ENCODE measurements around the gene IER5L.
"Not testable (repeated sequence)": the region's sequence is repeated elsewhere in the genome, so short reads cannot be mapped to it uniquely, and the experiment has no call there.

Gene IER5L

GRCh38 chr9:129203556-129203909, 25.5 kb upstream of the IER5L start:
- no peak for DNase-seq (ENCODE audit: low read depth in 1 of 2, low spot score in 1 of 2)

- DNase-seq (ENCODE audit: low read depth in 1 of 2, low spot score in 1 of 2) = peak; percentile 80 to 84
These were observed 24.8 kb upstream of the IER5L start for GRCh38 chr9:129202613-129203555.

GRCh38 chr9:129201866-129202265, 23.8 kb upstream of the IER5L start:
- DNase-seq (ENCODE audit: low read depth in 1 of 2, low spot score in 1 of 2) = no peak

DNA sequence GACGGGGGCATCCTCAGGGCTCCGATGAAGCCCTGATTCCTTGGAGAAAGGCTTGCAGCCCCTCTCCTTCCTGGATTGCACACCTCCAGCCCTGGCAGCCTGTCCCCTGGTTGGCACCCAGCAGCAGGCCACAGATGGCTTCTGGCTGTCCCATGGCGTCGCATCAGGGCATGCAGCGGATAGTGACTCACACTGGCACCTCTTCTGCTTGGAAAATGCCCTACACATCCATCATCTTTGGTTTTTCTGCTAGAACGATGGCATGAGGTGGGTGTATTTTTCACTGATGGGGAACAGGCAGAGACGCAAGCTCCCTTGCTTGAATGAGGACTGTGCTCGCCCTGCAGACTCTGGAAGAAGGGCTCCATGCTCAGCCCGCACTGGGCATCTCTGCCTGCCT, 23.2 kb upstream of the IER5L start:
- no peak for DNase-seq (ENCODE audit: low read depth in 1 of 2, low spot score in 1 of 2)

DNA sequence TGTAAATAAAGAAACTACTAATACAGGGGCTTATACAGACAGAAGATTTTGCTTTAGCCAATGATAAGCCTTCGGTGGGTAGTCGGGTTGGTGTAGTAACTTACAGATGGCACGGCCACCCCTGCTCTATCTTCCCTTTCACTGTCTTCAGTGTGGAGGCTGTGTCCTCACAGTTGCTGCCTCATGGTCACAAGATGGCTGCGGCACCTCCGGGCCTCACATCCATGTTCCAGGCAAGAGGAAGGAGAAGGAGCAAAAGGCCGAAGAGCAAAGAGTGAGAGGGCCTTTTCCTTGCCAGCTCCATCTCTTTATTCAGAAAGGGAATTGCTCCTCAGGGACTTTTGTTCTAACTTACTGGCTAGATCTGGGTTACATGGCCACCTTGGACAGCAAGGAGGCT, 22.2 kb upstream of the IER5L start:
- no peak for DNase-seq (ENCODE audit: low read depth in 1 of 2, low spot score in 1 of 2)

DNA sequence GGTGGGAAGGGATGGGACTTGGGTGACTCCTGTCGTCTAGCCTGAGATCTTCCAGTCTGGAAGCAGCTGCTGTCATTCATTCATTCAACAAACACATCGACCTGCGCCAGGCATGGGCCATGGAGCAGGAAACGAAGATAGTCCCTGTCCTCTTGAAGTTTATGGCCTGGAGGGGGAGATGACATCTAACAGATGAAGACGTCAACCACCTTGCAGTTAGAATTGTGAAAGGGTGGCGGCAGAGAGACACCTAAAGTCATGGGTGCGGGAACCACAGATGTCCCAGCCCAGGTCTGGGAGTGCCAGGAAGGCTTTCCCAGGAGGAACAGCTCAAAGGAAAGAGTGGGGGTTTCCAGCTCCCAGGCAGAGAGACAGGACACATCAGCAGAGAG, 21.0 kb upstream of the IER5L start:
- DNase-seq (ENCODE audit: low read depth in 1 of 2, low spot score in 1 of 2) = no peak

DNA sequence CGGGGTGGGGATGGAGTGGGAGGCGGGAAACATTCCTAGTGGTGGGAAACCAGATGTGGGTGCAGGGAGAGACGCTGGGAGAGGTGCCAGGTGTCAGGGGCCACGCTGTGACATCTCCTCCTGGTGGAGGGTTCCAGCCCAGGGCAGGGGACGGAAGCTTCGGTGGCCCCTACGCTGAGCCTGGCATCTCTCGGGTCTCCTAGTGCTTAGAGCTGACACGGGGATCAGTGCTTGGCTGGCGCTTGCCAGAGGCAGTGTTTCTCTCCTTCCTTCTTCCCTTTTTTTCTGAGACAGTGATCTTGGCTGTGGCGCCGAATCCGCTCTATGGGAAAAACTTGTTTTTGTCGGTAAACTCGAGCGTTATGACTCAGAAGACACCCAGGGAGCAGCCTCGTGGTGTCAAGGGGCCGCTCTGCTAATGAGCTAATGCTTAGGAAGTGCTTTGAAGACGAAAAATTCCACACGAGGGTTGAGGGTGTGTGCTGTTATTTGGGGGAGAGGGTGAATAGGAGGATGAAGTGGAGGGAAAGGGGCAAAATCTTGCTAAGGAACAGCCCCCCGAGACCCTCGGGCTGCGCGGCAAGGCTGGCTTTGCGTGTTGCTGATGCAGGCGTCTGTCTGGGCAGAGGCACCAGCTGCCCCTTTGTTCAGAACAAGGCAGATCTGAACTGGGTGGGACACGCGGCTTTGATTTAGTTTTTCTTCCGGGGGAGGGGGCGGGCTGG, 20.4 kb upstream of the IER5L start:
- no peak for DNase-seq (ENCODE audit: low read depth in 1 of 2, low spot score in 1 of 2)

DNA sequence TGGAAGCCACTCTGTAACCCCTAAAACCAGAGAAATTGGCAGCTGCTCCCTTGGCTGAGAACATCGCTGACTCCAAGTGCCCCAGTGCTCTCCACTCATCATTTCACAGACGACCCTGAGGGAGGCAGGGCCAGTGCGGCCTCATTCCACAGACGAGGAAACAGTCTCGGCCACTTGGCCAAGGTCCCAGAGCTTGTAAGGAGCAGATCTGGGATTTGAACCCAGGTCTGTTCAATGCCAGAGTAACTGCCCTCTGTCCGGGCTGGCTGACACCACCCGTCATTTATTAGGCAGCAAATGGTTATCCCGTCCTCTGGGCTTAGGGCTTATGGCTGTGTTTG, 19.9 kb upstream of the IER5L start:
- DNase-seq (ENCODE audit: low read depth in 1 of 2, low spot score in 1 of 2) = no peak

DNA sequence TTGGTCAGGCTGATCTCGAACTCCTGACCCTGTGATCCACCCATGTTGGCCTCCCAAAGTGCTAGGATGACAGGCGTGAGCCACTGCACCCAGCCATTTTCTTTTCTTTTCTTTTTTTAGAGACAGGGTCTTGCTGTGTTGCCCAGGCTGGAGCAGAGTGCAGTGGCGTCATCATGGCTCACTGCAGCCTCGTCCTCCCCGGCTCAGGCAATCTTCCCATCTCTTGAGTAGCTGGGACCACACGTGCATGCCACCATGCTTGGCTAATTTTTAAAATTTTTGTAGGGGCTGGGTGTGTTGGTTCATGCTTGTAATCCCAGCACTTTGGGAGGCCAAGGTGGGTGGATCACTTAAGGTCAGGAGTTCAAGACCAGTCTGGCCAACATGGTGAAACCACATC, 19.0 kb upstream of the IER5L start:
- DNase-seq (ENCODE audit: low read depth in 1 of 2, low spot score in 1 of 2) = not testable (repeated sequence)

DNA sequence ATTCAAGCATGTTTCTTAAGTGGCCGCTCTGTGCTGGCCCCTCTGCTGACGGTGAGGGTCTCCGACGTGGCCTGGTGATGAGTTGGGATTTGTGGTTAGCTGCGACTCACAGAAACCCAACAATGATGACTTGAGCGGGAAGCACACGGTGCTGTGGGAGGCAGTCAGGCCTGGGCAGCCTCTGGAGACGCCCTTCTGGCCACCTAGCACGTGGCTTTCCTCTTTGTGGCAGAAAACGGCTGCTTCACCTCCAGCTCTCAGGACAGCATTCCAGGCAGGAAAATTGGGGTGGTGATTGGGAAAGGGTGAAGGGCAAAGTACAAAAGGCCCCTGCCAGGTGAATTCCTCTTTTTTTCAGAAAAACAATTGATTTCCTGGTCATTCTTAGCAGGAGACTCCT, 17.5 kb upstream of the IER5L start:
- DNase-seq (ENCODE audit: low read depth in 1 of 2, low spot score in 1 of 2) = no peak

- no peak for DNase-seq (ENCODE audit: low read depth in 1 of 2, low spot score in 1 of 2)
These were observed 16.2 kb upstream of the IER5L start for GRCh38 chr9:129194221-129194620.

- DNase-seq (ENCODE audit: low read depth in 1 of 2, low spot score in 1 of 2) = no peak
These were observed 15.6 kb upstream of the IER5L start for GRCh38 chr9:129193655-129194054.

GRCh38 chr9:129191234-129191633, 13.2 kb upstream of the IER5L start:
- DNase-seq (ENCODE audit: low read depth in 1 of 2, low spot score in 1 of 2) = no peak

DNA sequence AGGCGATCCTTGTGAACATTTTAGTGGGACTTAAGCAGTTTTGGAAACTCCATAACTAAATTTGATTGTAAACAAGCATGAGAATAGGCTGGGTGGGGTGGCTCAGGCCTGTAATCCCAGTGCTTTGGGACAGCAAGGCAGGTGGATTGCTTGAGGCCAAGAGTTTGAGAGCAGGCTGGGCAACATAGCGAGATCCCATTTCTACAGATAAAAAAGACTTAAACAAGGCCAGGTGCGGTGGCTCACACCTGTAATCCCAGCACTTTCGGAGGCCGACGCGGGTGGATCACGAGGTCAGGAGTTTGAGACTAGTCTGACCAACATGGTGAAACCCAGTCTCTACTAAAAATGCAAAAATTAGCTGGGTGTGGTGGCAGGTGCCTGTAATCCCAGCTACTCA, 11.9 kb upstream of the IER5L start:
- not testable (repeated sequence) for DNase-seq (ENCODE audit: low read depth in 1 of 2, low spot score in 1 of 2)

DNA sequence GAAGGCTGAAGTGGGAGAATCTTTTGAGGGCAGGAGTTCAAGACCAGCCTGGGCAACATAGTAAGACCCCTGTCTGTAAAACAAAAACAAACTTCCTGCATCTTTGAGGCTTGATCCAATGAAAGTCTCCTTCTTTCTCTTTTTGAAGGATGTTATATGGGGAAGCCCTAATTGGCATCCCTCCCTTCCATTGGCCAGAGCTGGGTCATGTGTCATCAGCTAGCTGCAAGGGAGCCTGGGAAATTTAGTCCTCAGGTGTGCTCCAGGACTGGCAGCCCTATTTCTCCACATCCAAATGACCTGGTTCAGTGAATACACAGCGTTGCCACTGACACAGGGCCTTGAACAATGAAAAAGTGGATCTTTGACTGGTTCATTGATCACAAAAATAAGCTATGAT, 9.0 kb upstream of the IER5L start:
- DNase-seq (ENCODE audit: low read depth in 1 of 2, low spot score in 1 of 2) = no peak

DNA sequence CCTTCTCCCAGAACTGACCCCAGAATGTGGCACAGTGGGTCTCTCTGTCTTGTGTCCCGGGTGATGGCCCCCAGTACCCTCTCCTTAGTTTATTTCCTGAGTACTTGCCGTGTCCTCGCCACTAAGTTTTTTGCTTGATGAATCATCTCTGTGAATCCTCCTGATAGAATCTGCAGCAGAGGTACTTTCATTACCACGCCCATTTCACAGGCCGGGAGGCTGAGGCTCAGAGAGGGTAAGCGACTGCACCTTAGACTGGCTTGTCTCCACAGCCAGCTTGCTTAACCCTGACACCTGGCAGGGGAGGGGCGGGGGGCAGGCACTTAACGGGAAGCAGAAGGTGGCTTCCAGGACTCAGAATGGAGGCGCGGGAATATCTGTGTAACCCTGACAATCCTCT, 7.9 kb upstream of the IER5L start:
- DNase-seq (ENCODE audit: low read depth in 1 of 2, low spot score in 1 of 2) = no peak

DNA sequence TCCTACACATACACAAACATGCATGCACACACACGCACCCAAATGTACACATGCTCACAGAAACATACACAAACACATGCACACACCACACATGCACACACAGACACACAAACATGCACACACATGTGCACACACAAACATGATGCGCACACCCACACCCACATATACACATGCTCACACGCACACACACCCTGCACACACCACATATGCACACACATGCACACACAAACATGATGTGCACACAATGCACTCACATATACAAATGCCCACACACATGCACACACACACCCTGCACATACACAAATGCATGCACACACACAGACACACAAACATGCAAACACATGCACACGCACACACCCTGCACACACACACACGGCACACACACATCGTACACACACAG, 7.3 kb upstream of the IER5L start:
- no peak for DNase-seq (ENCODE audit: low read depth in 1 of 2, low spot score in 1 of 2)

GRCh38 chr9:129184596-129185122, 6.6 kb upstream of the IER5L start:
- no peak for DNase-seq (ENCODE audit: low read depth in 1 of 2, low spot score in 1 of 2)

- no peak for DNase-seq (ENCODE audit: low read depth in 1 of 2, low spot score in 1 of 2)
These were observed 6.1 kb upstream of the IER5L start for GRCh38 chr9:129184219-129184524.

DNA sequence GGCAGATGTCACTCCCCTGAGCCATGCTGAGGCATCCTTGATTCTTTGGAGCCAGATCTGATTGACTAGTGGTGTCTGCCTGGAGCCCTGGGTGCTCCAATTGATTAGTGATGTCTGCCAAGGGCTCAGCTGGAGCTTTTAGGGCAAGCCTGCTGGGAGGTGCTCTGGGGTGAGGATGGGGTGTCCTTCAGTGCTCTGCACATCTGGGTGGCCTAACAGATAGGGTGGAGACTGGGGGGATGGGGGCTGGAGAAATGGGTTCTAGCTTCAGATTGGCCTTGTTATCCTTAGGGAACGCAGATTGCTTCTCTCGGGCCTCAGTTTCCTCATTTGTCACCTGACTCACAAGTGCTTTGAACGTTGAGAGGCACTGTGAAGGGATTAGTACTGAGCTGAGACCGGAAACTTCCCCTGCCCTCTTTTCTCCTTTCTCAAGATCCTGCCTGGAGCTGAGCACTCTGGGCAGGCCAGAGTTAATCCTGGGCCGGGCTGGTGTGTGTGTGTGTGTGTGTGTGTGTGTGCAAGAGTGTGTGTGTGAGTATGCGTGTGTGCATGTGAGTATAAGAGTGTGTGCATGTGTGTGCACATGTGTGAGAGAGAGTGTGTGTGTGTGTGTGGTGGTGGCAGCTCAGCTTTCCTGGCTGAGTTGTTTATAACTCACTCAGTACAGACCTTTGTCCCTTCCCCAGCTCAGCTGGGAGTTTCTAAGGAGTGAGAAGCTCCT, 5.6 kb upstream of the IER5L start:
- DNase-seq (ENCODE audit: low read depth in 1 of 2, low spot score in 1 of 2) = no peak

- no peak for DNase-seq (ENCODE audit: low read depth in 1 of 2, low spot score in 1 of 2)
These were observed 4.8 kb upstream of the IER5L start for GRCh38 chr9:129182625-129183494.

Measured in stimulated activated CD4-positive, alpha-beta T cell treated with anti-CD3 and anti-CD28 coated beads, Interleukin-15, amount 100 ng/mL, for 1 hour (primary cell).